NCI-H2171 treated with DMSO at 0.1 percent for 48 hours (cell line): ENCODE data around the gene FAM181A.
A peak's percentile ranks its signal among the peaks of the same experiment; 100 is the strongest.

Experiments used
- DNase-seq: peaks from one replicate; lab custom pipeline; 2025; lab: John Stamatoyannopoulos, UW

Gene FAM181A

GRCh38 chr14:93962701-93963601 lies 35.8 kb downstream of the FAM181A start:
- peak; percentile 77 for DNase-seq

- no peak for DNase-seq
Measured at GRCh38 chr14:93963692-93964091, 36.5 kb downstream of the FAM181A start.

GRCh38 chr14:93964281-93964680 lies 37.1 kb downstream of the FAM181A start:
- no peak for DNase-seq

GRCh38 chr14:93964820-93965286 lies 37.7 kb downstream of the FAM181A start:
- no peak for DNase-seq

- no peak for DNase-seq
Measured at GRCh38 chr14:93965287-93965821, 38.2 kb downstream of the FAM181A start.

GRCh38 chr14:93965946-93966474 lies 38.9 kb downstream of the FAM181A start:
- no peak for DNase-seq

- DNase-seq, result no peak
Measured at GRCh38 chr14:93967637-93968250, 40.6 kb downstream of the FAM181A start.

- peak; percentile 87 for DNase-seq
Measured at GRCh38 chr14:93969082-93969828, 42.1 kb downstream of the FAM181A start.

- DNase-seq, result peak; percentile 100
Measured at GRCh38 chr14:93970585-93970964, 43.4 kb downstream of the FAM181A start.

- DNase-seq, result peak; percentile 100
Measured at GRCh38 chr14:93970965-93971634, 44.0 kb downstream of the FAM181A start.

GRCh38 chr14:93971635-93972027 lies 44.5 kb downstream of the FAM181A start:
- DNase-seq, result peak; percentile 68

GRCh38 chr14:93972618-93973205 lies 45.6 kb downstream of the FAM181A start:
- no peak for DNase-seq

GRCh38 chr14:93973607-93974006 lies 46.5 kb downstream of the FAM181A start:
- no peak for DNase-seq

- DNase-seq, result no peak
Measured at GRCh38 chr14:93974299-93974698, 47.2 kb downstream of the FAM181A start.

GRCh38 chr14:93974833-93975232 lies 47.7 kb downstream of the FAM181A start:
- DNase-seq, result peak; percentile 85

- DNase-seq, result no peak
Measured at GRCh38 chr14:93975791-93976476, 48.8 kb downstream of the FAM181A start.

- DNase-seq, result no peak
Measured at GRCh38 chr14:93976477-93977057, 49.4 kb downstream of the FAM181A start, which contains the start of gene ASB2. TSS of gene ASB2 (minus strand) at chr14:93976570. CDS start at chr14:93964539, 12,031 bp downstream.

GRCh38 chr14:93977171-93977570 lies 50.0 kb downstream of the FAM181A start:
- DNase-seq, result no peak

- no peak for DNase-seq
Measured at GRCh38 chr14:93977790-93978581, 50.8 kb downstream of the FAM181A start.
